ENCODE results near the gene LRRC7. TPM values are rescaled to one million over a fixed set of nuclear protein-coding genes. Genes with fewer than 3 reads are reported as not detected.

Gene LRRC7
- total and polyA plus RNA-seq, 4 donors: 0.13 to 1.3 (median 0.16) TPM; not detected in 1

DNA sequence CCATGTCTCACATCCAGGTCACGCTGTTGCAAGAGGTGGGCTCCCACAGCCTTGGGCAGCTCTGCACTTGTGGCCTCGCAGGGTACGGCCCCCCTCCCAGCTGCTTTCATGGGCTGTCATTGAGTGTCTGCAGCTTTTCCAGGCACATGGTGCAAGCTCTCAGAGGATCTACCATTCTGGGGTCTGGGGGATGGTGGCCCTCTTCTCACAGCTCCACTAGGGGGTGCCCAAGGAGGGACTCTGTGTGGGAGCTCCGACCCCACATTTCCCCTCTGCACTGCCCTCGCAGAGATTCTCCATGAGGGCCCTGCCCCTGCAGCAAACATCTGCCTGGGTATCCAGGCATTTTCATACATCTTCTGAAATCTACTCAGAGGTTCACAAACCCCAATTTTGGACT, 219.4 kb downstream of the LRRC7 start:
- no peak overlapping the region for H3K27ac ChIP-seq (ENCODE audit: low read depth in 1 of 2, low read length in 2 of 2)
- ATAC-seq (ENCODE audit: low FRiP score) (no peak), DNase-seq (no peak)
- H3K36me3 ChIP-seq (ENCODE audit: control insufficient read depth in 1 of 2, insufficient read depth in 2 of 2, low read length in 1 of 2): no peaks in the 10 kb centered on the region
- no peaks in the 10 kb centered on the region for H3K27me3 ChIP-seq (ENCODE audit: control insufficient read depth in 1 of 2, insufficient read depth in 2 of 2, low read length in 1 of 2)
- no peaks in the 10 kb centered on the region for H3K4me1 ChIP-seq (ENCODE audit: control insufficient read depth in 1 of 2, insufficient read depth in 2 of 2, low read length in 2 of 2)
- intact Hi-C loops (cut with DNase I): no loop called here
- WGBS, 2 donors: 67 to 74% methylated on average over 5 of the region's 5 CpGs
- no peak overlapping the region for H3K4me3 ChIP-seq (ENCODE audit: low read length in 2 of 2)
- no peaks in the 10 kb centered on the region for H3K9me3 ChIP-seq (ENCODE audit: control insufficient read depth, low read length)

DNA sequence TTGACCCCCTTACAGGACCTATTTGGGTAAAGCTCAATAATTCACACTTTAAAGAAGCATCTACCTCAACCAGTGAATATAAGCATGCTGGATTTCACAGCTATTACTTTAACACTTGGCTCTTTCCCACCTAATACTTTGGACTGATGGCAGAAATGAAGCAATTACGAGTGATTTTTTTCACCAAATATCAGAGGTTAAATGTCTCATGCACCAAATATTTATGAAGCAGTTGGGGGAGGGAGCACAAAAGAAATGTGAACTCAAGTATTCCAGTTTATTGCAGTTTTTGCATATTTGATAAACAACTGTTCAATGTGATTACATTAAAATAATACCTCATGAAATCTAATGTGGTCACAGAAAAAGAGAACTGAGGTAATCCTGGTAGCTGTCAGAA, 223.6 kb downstream of the LRRC7 start:
- Histone ChIP-seq H3K36me3 (ENCODE audit: control insufficient read depth in 1 of 2, insufficient read depth in 2 of 2, low read length in 1 of 2) (no peaks in the 10 kb centered on the region), H3K4me3 (ENCODE audit: low read length in 2 of 2) (no peak overlapping the region), H3K27me3 (ENCODE audit: control insufficient read depth in 1 of 2, insufficient read depth in 2 of 2, low read length in 1 of 2) (no peaks in the 10 kb centered on the region), H3K9me3 (ENCODE audit: control insufficient read depth, low read length) (no peaks in the 10 kb centered on the region), H3K27ac (ENCODE audit: low read depth in 1 of 2, low read length in 2 of 2) (no peak overlapping the region), H3K4me1 (ENCODE audit: control insufficient read depth in 1 of 2, insufficient read depth in 2 of 2, low read length in 2 of 2) (no peaks in the 10 kb centered on the region)
- ATAC-seq (ENCODE audit: low FRiP score) (no peak), DNase-seq (no peak)
- 35 to 44% methylated on average over 1 of the region's 1 CpG for WGBS, 2 donors
- intact Hi-C loops (cut with DNase I): no loop called here

DNA sequence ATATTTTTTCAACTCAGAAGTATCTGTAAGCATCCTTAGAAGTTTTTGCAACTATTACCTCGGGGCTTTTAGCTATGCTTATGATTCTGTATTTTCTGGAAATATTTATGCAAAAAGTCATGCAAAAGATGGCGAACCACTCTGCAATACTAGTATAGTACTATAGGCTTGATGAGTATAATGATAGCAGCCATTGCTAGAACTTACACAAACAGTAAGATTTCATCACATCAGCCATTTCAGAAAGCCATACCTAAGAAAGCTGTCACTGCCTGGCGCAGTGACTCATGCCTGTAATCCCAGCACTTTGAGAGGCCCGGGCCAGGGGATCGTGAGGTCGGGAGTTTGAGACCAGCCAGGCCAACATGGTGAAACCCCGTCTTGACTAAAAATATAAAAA, 227.1 kb downstream of the LRRC7 start:
- H3K36me3 ChIP-seq (ENCODE audit: control insufficient read depth in 1 of 2, insufficient read depth in 2 of 2, low read length in 1 of 2): no peaks in the 10 kb centered on the region
- H3K4me3 ChIP-seq (ENCODE audit: low read length in 2 of 2): no peak overlapping the region
- no peak for DNase-seq
- H3K9me3 ChIP-seq (ENCODE audit: control insufficient read depth, low read length): no peaks in the 10 kb centered on the region
- ATAC-seq (ENCODE audit: low FRiP score): no peak
- H3K27ac ChIP-seq (ENCODE audit: low read depth in 1 of 2, low read length in 2 of 2): no peak overlapping the region
- WGBS, 2 donors: 81 to 87% methylated on average over 7 of the region's 7 CpGs
- no peaks in the 10 kb centered on the region for H3K4me1 ChIP-seq (ENCODE audit: control insufficient read depth in 1 of 2, insufficient read depth in 2 of 2, low read length in 2 of 2)
- intact Hi-C loops (cut with DNase I): no loop called here
- H3K27me3 ChIP-seq (ENCODE audit: control insufficient read depth in 1 of 2, insufficient read depth in 2 of 2, low read length in 1 of 2): no peaks in the 10 kb centered on the region

DNA sequence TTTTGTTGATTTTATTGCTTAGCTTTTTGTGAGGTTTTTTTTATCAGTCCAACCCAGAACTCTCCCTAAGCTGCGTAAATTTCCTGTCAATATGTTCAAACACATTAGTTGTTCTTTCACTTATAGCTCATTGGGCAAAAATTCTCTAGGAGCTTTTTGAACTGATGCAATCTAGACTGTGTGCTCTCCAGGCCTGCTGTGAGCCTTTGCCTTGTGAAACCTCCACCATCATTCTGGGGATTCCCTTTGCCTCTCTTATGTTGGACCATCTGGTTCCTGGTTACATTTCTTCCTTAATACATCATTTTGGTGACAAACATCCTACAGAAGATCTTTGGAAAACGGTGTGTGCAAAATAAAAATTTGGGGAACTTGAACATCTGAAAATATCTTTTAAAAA, 247.2 kb downstream of the LRRC7 start:
- H3K27ac ChIP-seq (ENCODE audit: low read depth in 1 of 2, low read length in 2 of 2): no peak overlapping the region
- WGBS, 2 donors: 55 to 66% methylated on average over 2 of the region's 2 CpGs
- intact Hi-C loops (cut with DNase I): no loop called here
- no peaks in the 10 kb centered on the region for H3K27me3 ChIP-seq (ENCODE audit: control insufficient read depth in 1 of 2, insufficient read depth in 2 of 2, low read length in 1 of 2)
- H3K4me1 ChIP-seq (ENCODE audit: control insufficient read depth in 1 of 2, insufficient read depth in 2 of 2, low read length in 2 of 2): no peaks in the 10 kb centered on the region
- no peak for DNase-seq
- H3K9me3 ChIP-seq (ENCODE audit: control insufficient read depth, low read length): no peaks in the 10 kb centered on the region
- no peak for ATAC-seq (ENCODE audit: low FRiP score)
- H3K4me3 ChIP-seq (ENCODE audit: low read length in 2 of 2): no peak overlapping the region
- no peaks in the 10 kb centered on the region for H3K36me3 ChIP-seq (ENCODE audit: control insufficient read depth in 1 of 2, insufficient read depth in 2 of 2, low read length in 1 of 2)

DNA sequence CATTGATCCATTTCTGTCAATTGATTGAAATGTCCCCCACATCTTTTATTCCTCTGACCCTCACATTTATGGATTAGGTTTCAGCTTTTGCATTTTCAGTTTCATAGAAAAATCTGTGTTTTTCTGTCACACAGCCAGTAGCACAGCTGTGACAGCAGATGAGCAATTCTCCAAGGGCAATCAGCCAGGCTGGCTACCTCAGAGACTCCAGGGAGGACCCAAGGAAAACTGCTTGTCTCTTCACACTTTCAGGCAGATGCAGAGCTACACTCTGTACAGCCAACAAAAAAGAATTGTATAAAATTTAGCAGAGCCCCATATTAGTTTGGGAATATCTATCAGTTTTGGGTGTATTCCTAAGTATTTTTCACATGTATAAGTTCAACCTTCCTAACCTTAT, 257.2 kb downstream of the LRRC7 start:
- intact Hi-C loops (cut with DNase I): no loop called here
- DNase-seq: no peak
- no peak for ATAC-seq (ENCODE audit: low FRiP score)
- Histone ChIP-seq H3K4me1 (ENCODE audit: control insufficient read depth in 1 of 2, insufficient read depth in 2 of 2, low read length in 2 of 2) (no peaks in the 10 kb centered on the region), H3K27me3 (ENCODE audit: control insufficient read depth in 1 of 2, insufficient read depth in 2 of 2, low read length in 1 of 2) (no peaks in the 10 kb centered on the region), H3K9me3 (ENCODE audit: control insufficient read depth, low read length) (no peaks in the 10 kb centered on the region), H3K36me3 (ENCODE audit: control insufficient read depth in 1 of 2, insufficient read depth in 2 of 2, low read length in 1 of 2) (no peaks in the 10 kb centered on the region), H3K4me3 (ENCODE audit: low read length in 2 of 2) (no peak overlapping the region), H3K27ac (ENCODE audit: low read depth in 1 of 2, low read length in 2 of 2) (no peak overlapping the region)

DNA sequence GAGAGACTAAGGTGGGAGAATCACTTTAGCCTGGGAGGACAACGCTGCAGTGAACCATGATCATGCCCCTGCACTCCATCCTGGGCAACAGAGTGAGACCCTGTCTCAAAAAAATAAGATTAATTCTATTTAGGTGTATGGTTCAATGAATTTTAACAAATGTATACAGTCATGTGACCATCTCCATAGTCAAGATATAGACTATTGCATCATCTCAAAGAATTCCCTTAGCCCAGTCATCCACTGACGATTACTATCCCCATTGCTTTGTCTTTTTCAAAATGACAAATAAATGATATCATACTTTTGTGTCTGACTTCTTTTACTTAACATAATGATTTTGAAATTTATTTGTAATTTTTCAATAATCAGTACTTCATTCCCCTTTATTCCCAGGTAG, 260.0 kb downstream of the LRRC7 start:
- H3K27me3 ChIP-seq (ENCODE audit: control insufficient read depth in 1 of 2, insufficient read depth in 2 of 2, low read length in 1 of 2): no peaks in the 10 kb centered on the region
- H3K9me3 ChIP-seq (ENCODE audit: control insufficient read depth, low read length): no peaks in the 10 kb centered on the region
- DNase-seq: no peak
- no peak for ATAC-seq (ENCODE audit: low FRiP score)
- intact Hi-C loops (cut with DNase I): no loop called here
- H3K4me1 ChIP-seq (ENCODE audit: control insufficient read depth in 1 of 2, insufficient read depth in 2 of 2, low read length in 2 of 2): no peaks in the 10 kb centered on the region
- no peak overlapping the region for H3K4me3 ChIP-seq (ENCODE audit: low read length in 2 of 2)
- 83 to 91% methylated on average over 2 of the region's 2 CpGs for WGBS, 2 donors
- no peaks in the 10 kb centered on the region for H3K36me3 ChIP-seq (ENCODE audit: control insufficient read depth in 1 of 2, insufficient read depth in 2 of 2, low read length in 1 of 2)
- H3K27ac ChIP-seq (ENCODE audit: low read depth in 1 of 2, low read length in 2 of 2): no peak overlapping the region

- ATAC-seq (ENCODE audit: low FRiP score): no peak
- Histone ChIP-seq H3K9me3 (ENCODE audit: control insufficient read depth, low read length) (no peaks in the 10 kb centered on the region), H3K4me3 (ENCODE audit: low read length in 2 of 2) (no peak overlapping the region), H3K4me1 (ENCODE audit: control insufficient read depth in 1 of 2, insufficient read depth in 2 of 2, low read length in 2 of 2) (no peaks in the 10 kb centered on the region), H3K27me3 (ENCODE audit: control insufficient read depth in 1 of 2, insufficient read depth in 2 of 2, low read length in 1 of 2) (no peaks in the 10 kb centered on the region), H3K36me3 (ENCODE audit: control insufficient read depth in 1 of 2, insufficient read depth in 2 of 2, low read length in 1 of 2) (no peaks in the 10 kb centered on the region), H3K27ac (ENCODE audit: low read depth in 1 of 2, low read length in 2 of 2) (no peak overlapping the region)
- DNase-seq: no peak
- intact Hi-C loops (cut with DNase I): no loop called here
- 79 to 82% methylated on average over 3 of the region's 3 CpGs for WGBS, 2 donors
Observed at GRCh38 chr1:69833536-69833935, 265.8 kb downstream of the LRRC7 start.

DNA sequence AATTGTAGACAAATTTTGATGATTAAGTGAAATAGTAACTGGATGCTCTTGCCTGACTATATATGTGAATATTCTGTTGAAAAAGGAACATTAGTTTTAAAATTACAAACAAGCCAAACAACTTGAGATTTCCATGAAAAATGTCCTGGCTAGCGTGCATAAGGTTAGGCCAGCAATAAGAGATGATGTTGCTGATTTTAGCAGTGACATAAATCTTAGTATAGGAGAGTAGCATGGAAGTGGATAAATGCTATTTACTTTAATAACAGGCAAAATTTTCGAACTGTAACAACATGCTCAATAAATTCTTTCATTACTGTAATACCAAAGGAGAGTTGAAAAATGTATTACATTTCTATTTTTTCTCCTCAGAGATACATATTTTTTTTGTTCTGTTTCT, 266.6 kb downstream of the LRRC7 start:
- Histone ChIP-seq H3K27me3 (ENCODE audit: control insufficient read depth in 1 of 2, insufficient read depth in 2 of 2, low read length in 1 of 2) (no peaks in the 10 kb centered on the region), H3K4me3 (ENCODE audit: low read length in 2 of 2) (no peak overlapping the region), H3K36me3 (ENCODE audit: control insufficient read depth in 1 of 2, insufficient read depth in 2 of 2, low read length in 1 of 2) (no peaks in the 10 kb centered on the region), H3K27ac (ENCODE audit: low read depth in 1 of 2, low read length in 2 of 2) (no peak overlapping the region), H3K4me1 (ENCODE audit: control insufficient read depth in 1 of 2, insufficient read depth in 2 of 2, low read length in 2 of 2) (no peaks in the 10 kb centered on the region), H3K9me3 (ENCODE audit: control insufficient read depth, low read length) (no peaks in the 10 kb centered on the region)
- ATAC-seq (ENCODE audit: low FRiP score) (no peak), DNase-seq (no peak)
- WGBS, 2 donors: 21 to 38% methylated on average over 2 of the region's 2 CpGs
- intact Hi-C loops (cut with DNase I): no loop called here

DNA sequence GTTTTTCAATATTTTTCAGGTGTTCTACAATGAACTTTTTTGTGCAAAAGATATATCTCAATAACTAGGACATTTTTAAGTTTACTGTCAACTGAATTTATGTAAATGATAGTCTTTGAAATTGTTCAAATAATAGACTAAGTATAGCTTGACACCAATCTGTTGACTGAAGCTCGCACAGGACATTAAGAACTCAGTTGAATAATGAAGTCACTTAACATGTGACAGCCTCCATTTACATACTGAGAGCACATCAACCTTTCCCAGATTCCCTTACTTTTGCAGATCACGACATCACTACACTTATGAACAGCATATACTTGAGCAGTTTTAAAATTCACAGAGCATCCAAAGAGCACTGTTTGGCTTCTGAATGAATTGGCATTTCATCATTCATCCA, 268.2 kb downstream of the LRRC7 start:
- WGBS, 2 donors: 58 to 68% methylated on average over 2 of the region's 2 CpGs
- no peak overlapping the region for H3K4me3 ChIP-seq (ENCODE audit: low read length in 2 of 2)
- no peaks in the 10 kb centered on the region for H3K27me3 ChIP-seq (ENCODE audit: control insufficient read depth in 1 of 2, insufficient read depth in 2 of 2, low read length in 1 of 2)
- no peak for DNase-seq
- ATAC-seq (ENCODE audit: low FRiP score): no peak
- H3K36me3 ChIP-seq (ENCODE audit: control insufficient read depth in 1 of 2, insufficient read depth in 2 of 2, low read length in 1 of 2): no peaks in the 10 kb centered on the region
- H3K4me1 ChIP-seq (ENCODE audit: control insufficient read depth in 1 of 2, insufficient read depth in 2 of 2, low read length in 2 of 2): no peaks in the 10 kb centered on the region
- H3K9me3 ChIP-seq (ENCODE audit: control insufficient read depth, low read length): no peaks in the 10 kb centered on the region
- intact Hi-C loops (cut with DNase I): no loop called here
- H3K27ac ChIP-seq (ENCODE audit: low read depth in 1 of 2, low read length in 2 of 2): no peak overlapping the region

All from aorta (tissue), 5 donors.